ENCODE results near the gene CCDC8. TPM values are rescaled to one million over a fixed set of nuclear protein-coding genes. Genes with fewer than 3 reads are reported as not detected.

The CCDC8 gene
- total RNA-seq, 1 experiment from 2014 or later = 0.18 TPM

- Mint-ChIP-seq H3K27ac (ENCODE audit: unreplicated experiment) (peak overlapping the region; percentile 17), H3K4me1 (ENCODE audit: low read depth, unreplicated experiment) (no peaks in the 10 kb centered on the region), H3K9me3 (ENCODE audit: unreplicated experiment) (peaks cover 11% of the 10 kb centered on the region), H3K36me3 (ENCODE audit: insufficient read depth, unreplicated experiment) (peaks cover 96% of the 10 kb centered on the region), H3K4me3 (ENCODE audit: unreplicated experiment) (no peak overlapping the region), H3K27me3 (ENCODE audit: insufficient read depth, unreplicated experiment) (no peaks in the 10 kb centered on the region)
- BruUV-seq (replicated peaks) = no TSS peak
- POLR2A ChIA-PET = no interaction called here
- intact Hi-C loops (cut with micrococcal nuclease; ENCODE audit: unreplicated experiment) = no loop called here
- Histone ChIP-seq H3K4me1 (no peaks in the 10 kb centered on the region), H3K4me3 (ENCODE audit: low read depth, low read length) (no peak overlapping the region), H3K9me3 (no peaks in the 10 kb centered on the region), H3K36me3 (ENCODE audit: control insufficient read depth, insufficient read depth, low read length) (peaks cover 18% of the 10 kb centered on the region), H3K27me3 (replicated peaks; ENCODE audit: control insufficient read depth, insufficient read depth, low read length) (no peaks in the 10 kb centered on the region)
- no peak for DNase-seq
- CTCF ChIA-PET = interaction anchor here (1.3 kb wide), 1 partner anchor 106 kb away, joined by 5 read pairs; no protein-coding TSS in a partner anchor
- TF ChIP-seq CTCF (IDR thresholded peaks at IDR 0.05; ENCODE audit: insufficient read depth in 1 of 2, low read depth in 1 of 2, low read length in 1 of 2, severe bottlenecking in 1 of 2, unreplicated experiment in 1 of 2) = no peak
Observed at GRCh38 chr19:46386151-46386550, 27.2 kb downstream of the CCDC8 start.

GRCh38 chr19:46385636-46386035 lies 27.7 kb downstream of the CCDC8 start:
- CTCF ChIA-PET = interaction anchor here (1.3 kb wide), 1 partner anchor 105 kb away, joined by 5 read pairs; no protein-coding TSS in a partner anchor
- Mint-ChIP-seq H3K4me1 (ENCODE audit: low read depth, unreplicated experiment) (no peaks in the 10 kb centered on the region), H3K4me3 (ENCODE audit: unreplicated experiment) (no peak overlapping the region), H3K27ac (ENCODE audit: unreplicated experiment) (peak overlapping the region; percentile 17), H3K9me3 (ENCODE audit: unreplicated experiment) (peaks cover 11% of the 10 kb centered on the region), H3K36me3 (ENCODE audit: insufficient read depth, unreplicated experiment) (peaks cover 96% of the 10 kb centered on the region), H3K27me3 (ENCODE audit: insufficient read depth, unreplicated experiment) (no peaks in the 10 kb centered on the region)
- H3K4me1 ChIP-seq = no peaks in the 10 kb centered on the region
- POLR2A ChIA-PET = no interaction called here
- no peak for TF ChIP-seq CTCF (IDR thresholded peaks at IDR 0.05; ENCODE audit: insufficient read depth in 1 of 2, low read depth in 1 of 2, low read length in 1 of 2, severe bottlenecking in 1 of 2, unreplicated experiment in 1 of 2)
- no peaks in the 10 kb centered on the region for H3K27me3 ChIP-seq (replicated peaks; ENCODE audit: control insufficient read depth, insufficient read depth, low read length)
- H3K36me3 ChIP-seq (ENCODE audit: control insufficient read depth, insufficient read depth, low read length) = peaks cover 16% of the 10 kb centered on the region
- peak in 1 of 2 experiments; percentile 6 for DNase-seq
- intact Hi-C loops (cut with micrococcal nuclease; ENCODE audit: unreplicated experiment) = no loop called here
- no TSS peak for BruUV-seq (replicated peaks)
- no peak overlapping the region for H3K4me3 ChIP-seq (ENCODE audit: low read depth, low read length)
- H3K9me3 ChIP-seq = no peaks in the 10 kb centered on the region

- H3K4me3 Mint-ChIP-seq (ENCODE audit: unreplicated experiment) = no peak overlapping the region
- peaks cover 11% of the 10 kb centered on the region for H3K36me3 ChIP-seq (ENCODE audit: control insufficient read depth, insufficient read depth, low read length)
- CTCF ChIA-PET = no interaction called here
- DNase-seq = peak in 1 of 2 experiments; percentile 32
- H3K27ac Mint-ChIP-seq (ENCODE audit: unreplicated experiment) = no peak overlapping the region
- no TSS peak for BruUV-seq (replicated peaks)
- POLR2A ChIA-PET = interaction anchor here (0.5 kb wide), 1 partner anchor 39 kb away, joined by 7 read pairs; no protein-coding TSS in a partner anchor
- H3K4me3 ChIP-seq (ENCODE audit: low read depth, low read length) = no peak overlapping the region
- no peaks in the 10 kb centered on the region for H3K27me3 Mint-ChIP-seq (ENCODE audit: insufficient read depth, unreplicated experiment)
- H3K4me1 Mint-ChIP-seq (ENCODE audit: low read depth, unreplicated experiment) = no peaks in the 10 kb centered on the region
- TF ChIP-seq CTCF (IDR thresholded peaks at IDR 0.05; ENCODE audit: insufficient read depth in 1 of 2, low read depth in 1 of 2, low read length in 1 of 2, severe bottlenecking in 1 of 2, unreplicated experiment in 1 of 2) = no peak
- H3K4me1 ChIP-seq = no peaks in the 10 kb centered on the region
- peaks cover 5% of the 10 kb centered on the region for H3K9me3 Mint-ChIP-seq (ENCODE audit: unreplicated experiment)
- intact Hi-C loops (cut with micrococcal nuclease; ENCODE audit: unreplicated experiment) = no loop called here
- H3K36me3 Mint-ChIP-seq (ENCODE audit: insufficient read depth, unreplicated experiment) = peaks cover 94% of the 10 kb centered on the region
- no peaks in the 10 kb centered on the region for H3K27me3 ChIP-seq (replicated peaks; ENCODE audit: control insufficient read depth, insufficient read depth, low read length)
- H3K9me3 ChIP-seq = no peaks in the 10 kb centered on the region
Observed at GRCh38 chr19:46384396-46384795, 29.0 kb downstream of the CCDC8 start.

All from Caco-2 (cell line).